Liver (tissue), 3 donors: ENCODE measurements around the gene CLTRN.

Source experiments
- CTCF ChIP-seq: fragments of 150-350 bp; IDR thresholded peaks from 2 replicates; pipeline ENCODE4 v1.5.1; 2017; ENCODE audit warnings: improper control_type of control experiment, low read depth, low read length; ENCODE audit not compliant: missing input control
- EGR1 ChIP-seq, 2 donors: IDR thresholded peaks; 2 replicates each; pipeline ENCODE4 v1.6.1; 2016 to 2018; ENCODE audit warnings: antibody characterized with exemption in 2 of 2, low read depth in 2 of 2
- FOXA2 ChIP-seq: IDR thresholded peaks from 2 replicates; pipeline ENCODE4 v1.6.1; 2016; ENCODE audit warnings: antibody characterized with exemption
- MAX ChIP-seq: IDR thresholded peaks from 2 replicates; pipeline ENCODE4 v1.6.1; 2016; ENCODE audit warnings: antibody characterized with exemption
- RAD21 ChIP-seq, 2 donors: IDR thresholded peaks; 2 replicates each; pipeline ENCODE4 v1.6.1; 2016; ENCODE audit warnings: antibody characterized with exemption in 2 of 2, mild to moderate bottlenecking in 2 of 2
- SP1 ChIP-seq: IDR thresholded peaks from 2 replicates; pipeline ENCODE4 v1.6.1; 2018; ENCODE audit warnings: antibody characterized with exemption, mild to moderate bottlenecking
- TAF1 ChIP-seq: conservative IDR thresholded peaks from 2 replicates; pipeline ENCODE4 v1.6.1; 2016; ENCODE audit warnings: antibody characterized with exemption, mild to moderate bottlenecking
- YY1 ChIP-seq: IDR thresholded peaks from 2 replicates; pipeline ENCODE4 v1.6.1; 2016; ENCODE audit warnings: antibody characterized with exemption, mild to moderate bottlenecking
- TF ChIP-seq, protein P1 (sequence below): IDR thresholded peaks from 2 replicates; pipeline ENCODE4 v1.6.1; 2016; ENCODE audit warnings: antibody characterized with exemption
- donor health status: healthy.
- donor health status: healthy.

DNA sequence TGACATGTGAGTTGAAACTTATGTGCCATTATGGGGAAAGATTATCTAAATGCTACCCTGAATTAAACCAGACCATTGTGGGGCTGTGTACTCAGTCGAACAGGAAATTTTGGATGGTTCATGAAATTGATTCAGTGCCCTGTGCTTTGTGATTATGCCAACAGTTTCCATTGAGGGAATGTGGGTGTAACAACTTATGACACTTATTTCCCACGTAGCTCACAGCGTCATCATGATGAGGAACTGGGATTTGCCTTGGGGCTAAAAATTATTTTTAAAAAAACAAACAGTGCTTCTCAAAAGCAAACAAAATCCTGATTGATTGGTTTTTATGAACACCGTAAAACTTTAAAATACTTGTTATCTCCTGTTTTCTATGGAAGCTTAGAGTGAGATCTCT is 8.3 kb upstream of the CLTRN start:
- TF ChIP-seq RAD21 (IDR thresholded peaks at IDR 0.05) (no peak), CTCF (no peak), YY1 (no peak), SP1 (no peak), EGR1 (IDR thresholded peaks at IDR 0.05; ENCODE audit: low read depth in 2 of 2) (no peak), MAX (no peak), FOXA2 (no peak), TAF1 (no peak)
- TF ChIP-seq, protein P1, sequence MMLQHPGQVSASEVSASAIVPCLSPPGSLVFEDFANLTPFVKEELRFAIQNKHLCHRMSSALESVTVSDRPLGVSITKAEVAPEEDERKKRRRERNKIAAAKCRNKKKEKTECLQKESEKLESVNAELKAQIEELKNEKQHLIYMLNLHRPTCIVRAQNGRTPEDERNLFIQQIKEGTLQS: no peak
